Immature natural killer cell (primary cell): ENCODE measurements around the gene NBEAL2. TPM values are rescaled to one million over a fixed set of nuclear protein-coding genes. Genes with fewer than 3 reads are reported as not detected.

Source experiments
- DNase-seq, 3 donors: peaks; one replicate each; pipeline ENCODE4 v3.0.0; 2022; ENCODE audit warnings: mixed read lengths in 1 of 3
- H3K27ac Mint-ChIP-seq, 6 donors: one replicate each; pipeline ENCODE4 v1.8.0; 2020; ENCODE audit warnings: mixed read lengths in 6 of 6, mild to moderate bottlenecking in 5 of 6, inconsistent platforms in 4 of 6, moderate library complexity in 3 of 6
- H3K27me3 Mint-ChIP-seq, 3 donors: one replicate each; pipeline ENCODE4 v1.8.0; 2020 to 2021; ENCODE audit warnings: low read depth in 3 of 3, mild to moderate bottlenecking in 3 of 3, mixed read lengths in 3 of 3, moderate library complexity in 3 of 3, inconsistent platforms in 1 of 3
- H3K36me3 Mint-ChIP-seq, 3 donors: one replicate each; pipeline ENCODE4 v1.8.0; 2020; ENCODE audit warnings: mixed read lengths in 3 of 3, inconsistent platforms in 2 of 3, mild to moderate bottlenecking in 2 of 3
- H3K4me1 Mint-ChIP-seq, 2 donors: one replicate each; pipeline ENCODE4 v1.8.0; 2020; ENCODE audit warnings: inconsistent platforms in 2 of 2, mild to moderate bottlenecking in 2 of 2, mixed read lengths in 2 of 2, moderate library complexity in 1 of 2
- H3K4me3 Mint-ChIP-seq, 5 donors: one replicate each; pipeline ENCODE4 v1.8.0; 2020; ENCODE audit warnings: mild to moderate bottlenecking in 5 of 5, mixed read lengths in 5 of 5, inconsistent platforms in 3 of 5, moderate library complexity in 3 of 5
- H3K9me3 Mint-ChIP-seq, 6 donors: one replicate each; pipeline ENCODE4 v1.8.0; 2020; ENCODE audit warnings: mild to moderate bottlenecking in 6 of 6, mixed read lengths in 6 of 6, inconsistent platforms in 4 of 6, moderate library complexity in 3 of 6
- polyA plus RNA-seq, 3 donors: library from polyadenylated mRNA; unstranded; fragments of 300-500 nt; fragmentation: Illumina TruSeq; gene quantifications; one replicate each; pipeline ENCODE4 v1.2.3, GENCODE V29; 2021

Gene NBEAL2
- polyA plus RNA-seq, 3 donors from 2014 or later, result 7.9 to 28.4 (median 9.9) TPM

DNA sequence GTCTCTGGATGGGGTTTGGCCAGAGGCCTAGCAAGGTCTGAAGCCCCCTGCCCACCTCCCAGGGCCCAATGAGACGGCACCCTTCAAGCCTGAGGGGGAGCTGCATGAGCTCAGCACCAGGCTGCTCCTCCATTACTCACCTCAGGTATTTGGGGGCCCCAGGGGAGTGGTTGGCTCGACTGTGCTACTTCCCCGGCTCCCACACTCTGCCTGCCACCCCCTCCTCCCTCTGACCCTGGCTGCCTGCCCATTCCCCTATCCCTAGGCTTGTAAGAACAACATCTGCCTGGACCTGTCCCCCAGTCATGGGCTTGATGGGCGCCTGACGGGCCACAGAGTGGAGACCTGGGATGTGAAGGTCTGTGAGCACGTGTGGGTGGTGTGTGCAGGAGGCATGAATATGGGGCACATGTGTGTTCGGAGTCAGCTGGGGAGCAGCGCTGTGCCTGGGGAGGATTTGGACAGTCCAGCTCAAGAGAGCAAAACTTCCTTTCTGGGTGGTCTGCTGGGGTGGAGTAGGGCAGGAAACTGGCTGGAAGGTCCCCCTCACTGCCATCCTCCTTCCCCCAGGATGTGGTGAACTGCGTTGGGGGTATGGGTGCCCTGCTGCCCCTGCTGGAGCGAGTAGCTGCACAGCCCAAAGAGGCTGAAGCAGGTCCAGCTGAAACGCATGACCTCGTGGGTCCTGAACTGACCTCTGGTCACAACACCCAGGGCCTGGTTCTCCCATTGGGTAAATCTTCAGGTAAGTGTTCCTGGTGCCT, 17.4 kb downstream of the NBEAL2 start:
- H3K27ac Mint-ChIP-seq, result peak overlapping the region in 5 of 6 donors; percentile 48 to 87 (median 82)

DNA sequence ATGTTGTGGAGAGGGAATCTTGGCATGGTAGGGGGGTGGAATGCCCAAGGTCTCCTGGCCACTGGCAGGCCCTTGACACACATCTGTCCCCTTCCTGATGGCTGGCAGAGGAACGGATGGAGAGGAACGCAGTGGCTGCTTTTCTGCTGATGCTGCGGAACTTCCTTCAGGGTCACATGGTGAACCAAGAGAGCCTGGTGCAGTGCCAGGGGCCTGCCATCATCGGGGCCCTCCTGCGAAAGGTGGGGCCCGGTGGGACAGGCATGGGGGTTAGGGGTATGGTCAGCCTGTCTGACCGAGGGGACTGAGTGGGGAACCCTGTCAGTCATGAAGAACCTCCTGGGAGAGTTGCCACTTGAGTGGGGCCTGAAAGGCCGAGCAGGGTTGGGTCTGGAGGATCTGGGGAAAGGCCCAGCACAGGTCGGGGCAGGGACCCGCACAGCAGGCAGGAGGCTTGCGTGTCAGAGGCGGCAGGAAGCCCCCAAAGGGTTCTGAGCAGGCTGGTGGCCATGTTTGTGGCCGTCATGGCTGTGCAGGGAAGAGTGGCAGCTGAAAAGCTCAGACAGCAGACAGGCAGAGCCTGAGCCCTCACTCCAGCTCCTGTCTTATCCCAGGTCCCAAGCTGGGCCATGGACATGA, 18.1 kb downstream of the NBEAL2 start:
- H3K27ac Mint-ChIP-seq, result peak overlapping the region in 4 of 6 donors; percentile 48 to 85 (median 80)
- peaks cover 34% of the 10 kb centered on the region in 2 donors for H3K4me1 Mint-ChIP-seq
- H3K9me3 Mint-ChIP-seq, result no peaks in the 10 kb centered on the region
- H3K4me3 Mint-ChIP-seq, result no peak overlapping the region
- H3K36me3 Mint-ChIP-seq, result peaks cover 0 to 40% (median 3%) of the 10 kb centered on the region in 3 donors
- H3K27me3 Mint-ChIP-seq, result peaks cover 0 to 6% (median 2%) of the 10 kb centered on the region in 3 donors
- no peak for DNase-seq

More for the DNA sequence above, 17.4 kb downstream of the NBEAL2 start:
- DNase-seq, result no peak
- Mint-ChIP-seq H3K9me3 (no peaks in the 10 kb centered on the region), H3K4me3 (peak overlapping the region in 1 of 5 donors; percentile 23), H3K27me3 (peaks cover 0 to 6% (median 2%) of the 10 kb centered on the region in 3 donors), H3K4me1 (peaks cover 32 to 34% of the 10 kb centered on the region in 2 donors), H3K36me3 (peaks cover 0 to 38% (median 3%) of the 10 kb centered on the region in 3 donors)

DNA sequence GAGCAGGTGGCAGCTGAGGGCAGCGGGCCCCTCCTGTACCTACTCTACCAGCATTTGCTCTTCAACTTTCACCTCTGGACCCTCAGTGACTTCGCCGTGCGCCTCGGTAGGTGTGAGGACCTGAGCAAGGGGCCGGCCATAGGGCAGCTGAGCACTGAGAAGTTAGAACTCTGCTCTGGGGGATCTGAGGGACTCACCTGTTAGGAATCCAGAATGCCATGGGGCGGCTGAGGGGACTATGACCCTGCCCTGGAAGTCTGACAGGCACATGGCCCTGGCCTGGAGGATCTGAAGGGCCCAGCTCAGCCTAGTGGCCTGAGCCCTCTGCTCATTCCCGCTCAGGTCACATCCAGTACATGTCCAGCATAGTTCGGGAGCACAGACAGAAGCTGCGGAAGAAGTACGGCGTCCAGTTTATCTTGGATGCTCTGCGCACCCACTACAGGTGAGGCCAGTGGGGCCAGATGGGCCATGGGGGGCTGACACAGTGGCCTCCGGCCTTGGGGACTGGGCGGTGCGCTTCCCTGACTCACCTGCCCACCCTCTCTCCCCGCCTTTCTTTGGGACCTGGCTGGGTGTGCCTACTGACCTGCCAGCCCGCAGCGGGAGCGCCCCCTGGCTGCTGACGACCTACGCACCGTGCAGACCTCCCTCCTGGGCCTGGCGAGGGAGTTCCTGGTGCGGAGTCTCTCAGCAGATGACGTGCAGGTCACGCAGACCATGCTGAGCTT, 18.8 kb downstream of the NBEAL2 start:
- DNase-seq, result peak; percentile 58 to 63 (median 58)
- H3K9me3 Mint-ChIP-seq, result no peaks in the 10 kb centered on the region
- peaks cover 0 to 40% (median 3%) of the 10 kb centered on the region in 3 donors for H3K36me3 Mint-ChIP-seq
- H3K4me3 Mint-ChIP-seq, result no peak overlapping the region
- peaks cover 34% of the 10 kb centered on the region in 2 donors for H3K4me1 Mint-ChIP-seq
- H3K27me3 Mint-ChIP-seq, result peaks cover 0 to 6% (median 2%) of the 10 kb centered on the region in 3 donors
- peak overlapping the region in 4 of 6 donors; percentile 7 to 70 (median 64) for H3K27ac Mint-ChIP-seq

DNA sequence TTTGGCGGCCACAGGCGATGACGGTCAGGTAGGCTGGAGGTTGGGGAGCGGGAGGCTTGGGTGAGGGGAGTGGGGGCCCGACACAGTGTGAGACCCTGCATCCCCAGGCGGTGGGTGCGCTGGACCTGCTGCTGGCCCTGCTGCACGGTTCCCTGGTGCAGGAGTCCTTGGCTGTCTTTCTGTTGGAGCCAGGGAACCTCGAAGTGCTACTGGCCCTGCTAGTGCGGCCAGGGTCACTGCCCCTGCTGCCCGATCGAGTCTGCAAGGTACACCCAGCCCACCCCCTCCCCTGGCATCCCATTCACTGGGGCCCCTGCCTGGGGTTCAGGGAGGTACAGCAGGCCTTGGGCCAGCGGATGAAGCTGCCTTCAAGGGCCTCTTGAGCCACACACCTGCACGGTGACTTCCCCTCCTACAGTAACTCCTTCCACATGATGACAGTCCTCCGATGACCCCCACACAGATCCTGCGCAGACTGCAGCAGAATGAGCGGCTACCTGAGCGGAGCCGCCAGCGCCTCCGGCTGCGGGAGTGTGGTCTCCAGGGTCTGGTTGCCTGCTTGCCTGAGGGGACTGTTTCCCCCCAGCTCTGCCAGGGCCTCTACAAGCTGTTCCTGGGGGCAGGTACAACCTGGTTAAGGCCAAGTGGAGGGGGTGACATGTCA, 19.5 kb downstream of the NBEAL2 start:
- Mint-ChIP-seq H3K4me3 (no peak overlapping the region), H3K4me1 (peaks cover 33 to 34% of the 10 kb centered on the region in 2 donors), H3K36me3 (peaks cover 0 to 46% (median 3%) of the 10 kb centered on the region in 3 donors), H3K27ac (peak overlapping the region in 4 of 6 donors; percentile 7 to 70 (median 66)), H3K9me3 (no peaks in the 10 kb centered on the region), H3K27me3 (peaks cover 0 to 6% (median 2%) of the 10 kb centered on the region in 3 donors)
- no peak for DNase-seq

DNA sequence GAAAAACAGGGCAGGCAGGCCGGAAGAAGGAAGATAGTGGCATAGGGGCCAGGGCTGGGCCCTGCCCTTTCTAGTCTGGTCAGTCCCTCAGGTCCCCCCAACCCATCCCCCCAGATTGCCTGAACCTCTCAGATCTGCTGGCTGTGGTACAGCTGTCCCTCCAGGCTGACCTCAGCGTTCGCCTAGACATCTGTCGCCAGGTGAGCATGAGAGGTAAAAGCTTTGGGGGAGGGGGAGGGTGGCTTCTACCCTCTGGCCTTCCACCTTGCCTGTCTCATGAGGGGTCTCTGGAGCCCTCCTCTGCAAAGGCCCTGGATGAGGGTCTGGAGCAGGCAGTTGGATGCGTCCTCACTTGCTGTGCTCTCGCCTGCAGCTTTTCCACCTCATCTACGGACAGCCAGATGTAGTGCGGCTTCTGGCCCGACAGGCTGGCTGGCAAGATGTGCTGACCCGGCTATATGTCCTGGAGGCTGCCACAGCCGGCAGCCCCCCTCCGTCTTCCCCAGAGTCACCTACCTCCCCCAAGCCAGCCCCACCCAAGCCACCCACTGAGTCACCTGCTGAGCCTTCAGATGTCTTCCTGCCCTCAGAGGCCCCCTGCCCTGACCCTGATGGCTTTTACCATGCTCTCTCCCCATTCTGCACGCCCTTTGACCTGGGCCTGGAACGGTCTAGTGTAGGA, 20.2 kb downstream of the NBEAL2 start:
- peaks cover 33 to 34% of the 10 kb centered on the region in 2 donors for H3K4me1 Mint-ChIP-seq
- H3K4me3 Mint-ChIP-seq, result no peak overlapping the region
- H3K36me3 Mint-ChIP-seq, result peaks cover 0 to 42% (median 3%) of the 10 kb centered on the region in 3 donors
- no peaks in the 10 kb centered on the region for H3K9me3 Mint-ChIP-seq
- peaks cover 0 to 6% (median 2%) of the 10 kb centered on the region in 3 donors for H3K27me3 Mint-ChIP-seq
- DNase-seq, result no peak
- peak overlapping the region in 4 of 6 donors; percentile 5 to 68 (median 58) for H3K27ac Mint-ChIP-seq

DNA sequence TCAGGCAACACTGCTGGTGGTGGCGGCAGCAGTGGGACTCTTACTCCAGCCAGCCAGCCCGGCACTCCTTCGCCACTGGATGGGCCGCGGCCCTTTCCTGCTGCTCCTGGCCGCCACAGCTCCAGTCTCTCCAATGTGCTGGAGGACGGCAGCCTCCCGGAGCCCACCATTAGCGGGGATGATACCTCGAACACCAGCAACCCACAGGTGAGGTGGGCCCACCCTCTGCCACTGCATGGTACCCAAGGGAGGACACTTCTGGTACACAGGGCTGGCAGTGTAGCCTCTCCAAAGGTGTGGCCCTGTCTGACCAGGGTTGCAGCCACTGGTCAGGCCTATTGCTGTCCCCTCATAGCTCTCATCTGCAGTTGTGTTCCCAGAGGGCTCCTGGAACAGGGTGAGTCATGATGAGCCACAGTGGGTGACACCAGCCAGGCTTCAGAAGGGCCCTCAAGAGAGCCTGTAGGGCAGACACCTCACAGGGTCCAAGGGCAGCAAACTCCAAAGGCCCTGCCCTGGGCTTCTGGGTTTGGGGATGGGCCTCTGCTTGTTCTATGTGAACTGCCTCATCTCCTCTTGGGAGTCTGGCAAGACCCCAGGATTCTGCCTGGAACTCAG, 20.8 kb downstream of the NBEAL2 start:
- Mint-ChIP-seq H3K36me3 (peaks cover 0 to 45% (median 3%) of the 10 kb centered on the region in 3 donors), H3K4me1 (peaks cover 33 to 34% of the 10 kb centered on the region in 2 donors), H3K9me3 (no peaks in the 10 kb centered on the region), H3K27ac (peak overlapping the region in 5 of 6 donors; percentile 35 to 64 (median 49)), H3K27me3 (peaks cover 0 to 6% (median 2%) of the 10 kb centered on the region in 3 donors), H3K4me3 (no peak overlapping the region)
- no peak for DNase-seq

DNA sequence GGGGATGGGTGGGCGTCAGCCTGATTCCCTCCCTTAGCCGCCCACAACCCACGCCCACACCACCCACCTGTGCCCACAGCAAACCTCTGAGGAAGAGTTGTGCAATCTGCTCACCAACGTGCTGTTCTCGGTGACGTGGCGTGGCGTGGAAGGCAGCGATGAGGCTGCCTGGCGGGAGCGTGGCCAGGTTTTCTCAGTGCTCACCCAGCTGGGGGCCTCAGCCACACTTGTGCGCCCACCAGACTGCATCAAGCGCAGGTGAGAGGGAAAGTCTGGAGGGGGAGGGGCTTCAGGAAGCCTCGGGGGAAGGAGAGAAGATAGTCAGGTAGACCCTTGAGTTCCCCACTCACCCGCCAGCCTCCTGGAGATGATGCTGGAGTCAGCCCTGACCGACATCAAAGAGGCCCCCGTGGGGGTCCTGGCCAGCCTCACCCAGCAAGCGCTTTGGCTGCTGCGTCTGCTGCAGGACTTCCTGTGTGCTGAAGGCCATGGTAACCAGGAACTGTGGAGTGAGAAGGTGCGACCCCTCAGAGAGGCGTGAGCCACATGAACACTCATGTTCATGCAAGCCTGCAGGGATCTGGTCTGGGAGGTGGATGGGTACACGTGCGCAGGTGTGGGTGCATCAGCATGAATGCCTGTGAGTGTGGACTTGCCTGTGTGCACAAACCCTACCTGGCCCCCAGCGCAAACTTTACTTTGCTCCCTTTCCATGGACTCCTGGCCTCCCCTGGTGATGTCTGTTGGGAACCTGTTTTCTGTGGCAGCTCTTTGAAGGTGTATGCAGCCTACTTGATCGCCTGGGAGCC, 21.7 kb downstream of the NBEAL2 start:
- peak in 1 of 3 donors; percentile 21 for DNase-seq
- peak overlapping the region; percentile 35 to 76 (median 56) for H3K27ac Mint-ChIP-seq
- peaks cover 33 to 34% of the 10 kb centered on the region in 2 donors for H3K4me1 Mint-ChIP-seq
- peaks cover 0 to 6% (median 5%) of the 10 kb centered on the region in 3 donors for H3K27me3 Mint-ChIP-seq
- no peak overlapping the region for H3K4me3 Mint-ChIP-seq
- no peaks in the 10 kb centered on the region for H3K9me3 Mint-ChIP-seq
- H3K36me3 Mint-ChIP-seq, result peaks cover 3 to 52% (median 3%) of the 10 kb centered on the region in 3 donors

DNA sequence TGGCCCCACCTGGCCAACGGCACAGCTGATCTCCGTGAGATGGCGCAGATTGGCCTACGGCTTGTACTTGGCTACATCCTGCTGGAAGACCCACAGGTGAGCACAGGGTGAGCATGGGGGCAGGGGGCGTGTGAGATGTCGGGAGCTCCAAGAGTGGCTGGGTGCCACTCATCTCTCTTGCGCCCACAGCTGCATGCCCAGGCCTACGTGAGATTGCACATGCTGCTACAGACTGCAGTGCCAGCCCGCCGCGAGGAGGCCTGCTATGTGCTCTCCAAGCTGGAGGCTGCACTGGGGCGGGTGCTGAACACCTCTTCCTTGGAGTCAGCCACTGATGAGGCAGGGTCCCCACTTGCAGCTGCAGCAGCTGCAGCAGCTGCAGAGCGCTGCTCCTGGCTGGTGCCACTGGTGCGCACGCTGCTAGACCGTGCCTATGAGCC, 22.3 kb downstream of the NBEAL2 start:
- no peak for DNase-seq
- Mint-ChIP-seq H3K9me3 (no peaks in the 10 kb centered on the region), H3K27ac (peak overlapping the region in 2 of 6 donors; percentile 3 to 57), H3K4me1 (peaks cover 32% of the 10 kb centered on the region in 2 donors), H3K27me3 (peaks cover 0 to 6% (median 5%) of the 10 kb centered on the region in 3 donors), H3K36me3 (peaks cover 3 to 56% (median 8%) of the 10 kb centered on the region in 3 donors), H3K4me3 (no peak overlapping the region)

DNA sequence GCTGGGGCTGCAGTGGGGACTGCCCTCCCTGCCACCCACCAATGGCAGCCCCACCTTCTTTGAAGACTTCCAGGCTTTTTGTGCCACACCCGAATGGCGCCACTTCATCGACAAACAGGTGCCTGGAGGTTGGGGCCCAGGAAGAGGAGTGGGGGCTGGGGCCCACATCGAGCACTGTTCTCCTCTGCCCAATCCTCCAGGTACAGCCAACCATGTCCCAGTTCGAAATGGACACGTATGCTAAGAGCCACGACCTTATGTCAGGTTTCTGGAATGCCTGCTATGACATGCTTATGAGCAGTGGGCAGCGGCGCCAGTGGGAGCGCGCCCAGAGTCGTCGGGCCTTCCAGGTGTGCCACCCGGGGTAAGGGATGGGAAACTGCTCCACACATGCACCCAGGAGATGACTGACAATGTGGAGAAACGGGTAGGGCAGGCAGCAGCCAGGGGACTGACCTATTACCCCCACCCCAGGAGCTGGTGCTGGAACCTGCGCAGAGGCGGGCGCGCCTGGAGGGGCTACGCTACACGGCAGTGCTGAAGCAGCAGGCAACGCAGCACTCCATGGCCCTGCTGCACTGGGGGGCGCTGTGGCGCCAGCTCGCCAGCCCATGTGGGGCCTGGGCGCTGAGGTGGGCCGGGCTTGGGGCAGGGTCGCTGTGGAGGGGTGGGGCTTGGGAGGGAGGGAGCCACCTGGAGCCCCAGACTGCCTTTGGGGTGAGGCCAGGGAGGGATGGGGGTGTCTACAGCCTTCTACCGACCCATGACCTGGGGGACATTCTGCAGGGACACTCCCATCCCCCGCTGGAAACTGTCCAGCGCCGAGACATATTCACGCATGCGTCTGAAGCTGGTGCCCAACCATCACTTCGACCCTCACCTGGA, 22.9 kb downstream of the NBEAL2 start:
- peak overlapping the region in 2 of 6 donors; percentile 4 to 77 for H3K27ac Mint-ChIP-seq
- peaks cover 3 to 50% (median 10%) of the 10 kb centered on the region in 3 donors for H3K36me3 Mint-ChIP-seq
- H3K4me3 Mint-ChIP-seq, result no peak overlapping the region
- DNase-seq, result no peak
- peaks cover 25% of the 10 kb centered on the region in 2 donors for H3K4me1 Mint-ChIP-seq
- peaks cover 2 to 7% (median 6%) of the 10 kb centered on the region in 3 donors for H3K27me3 Mint-ChIP-seq
- no peaks in the 10 kb centered on the region for H3K9me3 Mint-ChIP-seq

DNA sequence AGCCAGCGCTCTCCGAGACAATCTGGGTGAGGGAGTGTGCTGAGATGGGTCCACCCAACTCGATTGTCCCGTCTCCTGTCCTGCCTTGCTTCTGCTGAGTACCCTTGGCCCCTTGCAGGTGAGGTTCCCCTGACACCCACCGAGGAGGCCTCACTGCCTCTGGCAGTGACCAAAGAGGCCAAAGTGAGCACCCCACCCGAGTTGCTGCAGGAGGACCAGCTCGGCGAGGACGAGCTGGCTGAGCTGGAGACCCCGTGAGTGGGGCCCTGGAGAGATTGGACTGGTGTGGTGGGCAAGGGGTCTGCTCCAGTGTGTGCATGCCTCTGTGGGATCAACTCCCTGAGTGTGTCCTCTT, 23.6 kb downstream of the NBEAL2 start:
- peaks cover 2 to 6% (median 5%) of the 10 kb centered on the region in 3 donors for H3K27me3 Mint-ChIP-seq
- no peak overlapping the region for H3K4me3 Mint-ChIP-seq
- H3K36me3 Mint-ChIP-seq, result peaks cover 3 to 47% (median 10%) of the 10 kb centered on the region in 3 donors
- H3K27ac Mint-ChIP-seq, result no peak overlapping the region
- H3K4me1 Mint-ChIP-seq, result peaks cover 19 to 21% of the 10 kb centered on the region in 2 donors
- no peak for DNase-seq
- H3K9me3 Mint-ChIP-seq, result no peaks in the 10 kb centered on the region
